ENCODE data around the gene PTPRD.

DNA sequence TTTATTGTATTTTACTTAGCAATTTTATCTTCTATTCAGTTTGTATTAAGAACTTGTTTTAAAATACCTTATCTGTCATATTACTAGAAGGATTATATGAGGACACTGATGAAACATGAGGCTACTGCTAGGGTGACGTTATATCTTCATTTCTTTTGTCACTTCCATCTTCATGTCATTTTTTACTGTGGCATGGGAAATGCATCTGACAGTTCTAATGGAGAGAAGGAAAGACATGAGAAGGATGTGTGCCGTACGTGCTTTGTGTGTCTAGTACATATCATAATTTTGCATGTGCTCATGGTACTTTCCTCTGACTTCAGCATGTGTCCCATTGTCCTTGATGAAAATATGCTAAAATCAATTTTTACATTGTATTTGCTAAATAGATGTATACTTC lies 258.2 kb downstream of the PTPRD start:
- TF ChIP-seq, protein P1, sequence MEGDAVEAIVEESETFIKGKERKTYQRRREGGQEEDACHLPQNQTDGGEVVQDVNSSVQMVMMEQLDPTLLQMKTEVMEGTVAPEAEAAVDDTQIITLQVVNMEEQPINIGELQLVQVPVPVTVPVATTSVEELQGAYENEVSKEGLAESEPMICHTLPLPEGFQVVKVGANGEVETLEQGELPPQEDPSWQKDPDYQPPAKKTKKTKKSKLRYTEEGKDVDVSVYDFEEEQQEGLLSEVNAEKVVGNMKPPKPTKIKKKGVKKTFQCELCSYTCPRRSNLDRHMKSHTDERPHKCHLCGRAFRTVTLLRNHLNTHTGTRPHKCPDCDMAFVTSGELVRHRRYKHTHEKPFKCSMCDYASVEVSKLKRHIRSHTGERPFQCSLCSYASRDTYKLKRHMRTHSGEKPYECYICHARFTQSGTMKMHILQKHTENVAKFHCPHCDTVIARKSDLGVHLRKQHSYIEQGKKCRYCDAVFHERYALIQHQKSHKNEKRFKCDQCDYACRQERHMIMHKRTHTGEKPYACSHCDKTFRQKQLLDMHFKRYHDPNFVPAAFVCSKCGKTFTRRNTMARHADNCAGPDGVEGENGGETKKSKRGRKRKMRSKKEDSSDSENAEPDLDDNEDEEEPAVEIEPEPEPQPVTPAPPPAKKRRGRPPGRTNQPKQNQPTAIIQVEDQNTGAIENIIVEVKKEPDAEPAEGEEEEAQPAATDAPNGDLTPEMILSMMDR (IDR thresholded peaks at IDR 0.05 in 2 of 3, conservative IDR thresholded peaks at IDR 0.05 in 1 of 3; ENCODE audit: borderline replicate concordance in 1 of 3, insufficient read depth in 1 of 3, low read depth in 2 of 3, low read length in 2 of 3): no peak
- TF ChIP-seq EZH2 (IDR thresholded peaks at IDR 0.05) (no peak), CEBPB (IDR thresholded peaks at IDR 0.05; ENCODE audit: low read depth) (no peak), ZFX (IDR thresholded peaks at IDR 0.05) (no peak), RAD21 (IDR thresholded peaks at IDR 0.05; ENCODE audit: low read depth) (no peak), JUND (IDR thresholded peaks at IDR 0.05) (no peak), ELF1 (IDR thresholded peaks at IDR 0.05; ENCODE audit: borderline replicate concordance, low read depth) (no peak), SIN3A (IDR thresholded peaks at IDR 0.05; ENCODE audit: low read depth) (no peak)
- TF ChIP-seq, protein P2, sequence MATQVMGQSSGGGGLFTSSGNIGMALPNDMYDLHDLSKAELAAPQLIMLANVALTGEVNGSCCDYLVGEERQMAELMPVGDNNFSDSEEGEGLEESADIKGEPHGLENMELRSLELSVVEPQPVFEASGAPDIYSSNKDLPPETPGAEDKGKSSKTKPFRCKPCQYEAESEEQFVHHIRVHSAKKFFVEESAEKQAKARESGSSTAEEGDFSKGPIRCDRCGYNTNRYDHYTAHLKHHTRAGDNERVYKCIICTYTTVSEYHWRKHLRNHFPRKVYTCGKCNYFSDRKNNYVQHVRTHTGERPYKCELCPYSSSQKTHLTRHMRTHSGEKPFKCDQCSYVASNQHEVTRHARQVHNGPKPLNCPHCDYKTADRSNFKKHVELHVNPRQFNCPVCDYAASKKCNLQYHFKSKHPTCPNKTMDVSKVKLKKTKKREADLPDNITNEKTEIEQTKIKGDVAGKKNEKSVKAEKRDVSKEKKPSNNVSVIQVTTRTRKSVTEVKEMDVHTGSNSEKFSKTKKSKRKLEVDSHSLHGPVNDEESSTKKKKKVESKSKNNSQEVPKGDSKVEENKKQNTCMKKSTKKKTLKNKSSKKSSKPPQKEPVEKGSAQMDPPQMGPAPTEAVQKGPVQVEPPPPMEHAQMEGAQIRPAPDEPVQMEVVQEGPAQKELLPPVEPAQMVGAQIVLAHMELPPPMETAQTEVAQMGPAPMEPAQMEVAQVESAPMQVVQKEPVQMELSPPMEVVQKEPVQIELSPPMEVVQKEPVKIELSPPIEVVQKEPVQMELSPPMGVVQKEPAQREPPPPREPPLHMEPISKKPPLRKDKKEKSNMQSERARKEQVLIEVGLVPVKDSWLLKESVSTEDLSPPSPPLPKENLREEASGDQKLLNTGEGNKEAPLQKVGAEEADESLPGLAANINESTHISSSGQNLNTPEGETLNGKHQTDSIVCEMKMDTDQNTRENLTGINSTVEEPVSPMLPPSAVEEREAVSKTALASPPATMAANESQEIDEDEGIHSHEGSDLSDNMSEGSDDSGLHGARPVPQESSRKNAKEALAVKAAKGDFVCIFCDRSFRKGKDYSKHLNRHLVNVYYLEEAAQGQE (IDR thresholded peaks at IDR 0.05; ENCODE audit: low read depth): no peak
